ENCODE measurements around the gene SPATA12.
"Not testable (repeated sequence)": the region's sequence is repeated elsewhere in the genome, so short reads cannot be mapped to it uniquely, and the experiment has no call there.

Gene SPATA12

DNA sequence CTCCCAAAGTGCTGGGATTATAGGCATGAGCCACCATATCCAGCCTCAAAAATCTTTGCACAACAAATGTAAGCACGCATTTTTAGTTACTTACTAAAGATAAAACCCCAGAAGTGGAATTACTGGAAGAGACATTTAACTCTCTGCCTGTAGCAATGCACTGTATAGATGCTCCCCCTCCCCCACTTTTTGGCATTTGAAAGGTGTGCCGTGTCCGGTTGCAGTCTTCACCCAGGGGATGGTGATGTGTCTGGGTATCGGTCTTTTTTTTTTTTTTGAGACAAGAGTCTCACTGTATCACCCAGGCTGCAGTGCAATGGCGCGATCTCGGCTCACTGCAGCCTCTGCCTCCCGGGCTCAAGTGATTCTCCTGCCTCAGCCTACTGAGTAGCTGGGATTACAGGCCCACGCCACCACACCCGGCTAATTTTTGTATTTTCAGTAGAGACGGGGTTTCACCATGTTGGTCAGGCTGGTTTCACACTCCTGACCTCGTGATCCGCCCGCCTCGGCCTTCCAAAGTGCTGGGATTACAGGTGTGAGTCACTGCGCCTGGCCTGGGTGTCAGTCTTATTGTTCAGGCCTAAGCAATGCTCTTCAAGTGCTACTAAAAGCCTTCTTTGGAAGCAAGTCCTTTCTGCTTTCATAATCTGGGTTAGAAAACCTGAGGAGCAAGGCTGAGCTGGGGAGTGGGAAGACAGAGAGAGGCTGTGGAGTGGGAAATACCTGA is 23.0 kb downstream of the SPATA12 start:
- DNase-seq (ENCODE audit: low read depth) = not testable (repeated sequence)

DNA sequence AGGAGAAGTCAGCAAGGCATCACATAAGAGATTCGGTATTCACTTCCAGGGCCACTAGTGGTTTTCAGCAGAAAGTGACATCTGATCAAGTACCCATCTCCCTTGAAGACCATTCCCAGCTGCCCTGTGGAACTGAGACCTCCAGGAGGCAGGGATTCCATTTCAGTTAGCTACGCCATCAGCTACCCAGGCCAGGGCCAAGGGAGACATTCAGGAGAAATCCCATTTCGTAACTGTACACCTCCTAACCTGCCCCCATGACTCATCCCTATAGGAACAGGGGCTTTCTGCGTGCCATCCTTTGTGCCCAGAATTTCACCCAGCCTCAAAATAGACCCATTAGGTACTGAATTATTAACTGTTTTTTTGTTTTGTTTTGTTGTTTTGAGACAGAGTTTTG is 24.7 kb downstream of the SPATA12 start:
- DNase-seq (ENCODE audit: low read depth) = no peak

GRCh38 chr3:57086201-57086600 is 25.7 kb downstream of the SPATA12 start:
- no peak for DNase-seq (ENCODE audit: low read depth)

- DNase-seq (ENCODE audit: low read depth) = no peak
Observed at GRCh38 chr3:57087361-57088092, 27.1 kb downstream of the SPATA12 start.

DNA sequence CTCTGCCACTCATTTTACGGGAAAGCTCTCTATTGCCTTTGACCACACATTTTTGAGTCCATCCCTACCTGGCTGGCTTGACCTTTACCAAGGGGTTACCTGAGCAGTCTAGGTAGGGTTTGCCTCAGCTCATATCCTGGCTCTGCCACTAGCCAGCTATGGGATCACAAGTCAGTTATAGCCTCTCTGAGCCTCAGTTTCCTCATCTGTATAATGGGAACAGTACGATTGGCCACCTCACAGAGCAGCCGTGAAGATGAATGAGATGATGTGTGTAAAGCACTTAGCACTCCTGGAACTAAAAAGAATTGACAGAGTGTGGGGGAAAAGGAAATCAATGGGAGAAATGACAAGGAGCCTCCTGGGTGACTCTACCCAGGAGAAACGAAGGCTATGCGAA is 28.0 kb downstream of the SPATA12 start:
- no peak for DNase-seq (ENCODE audit: low read depth)

GRCh38 chr3:57089043-57089442 is 28.6 kb downstream of the SPATA12 start:
- DNase-seq (ENCODE audit: low read depth) = no peak

GRCh38 chr3:57091521-57092273 is 31.2 kb downstream of the SPATA12 start:
- no peak for DNase-seq (ENCODE audit: low read depth)

DNA sequence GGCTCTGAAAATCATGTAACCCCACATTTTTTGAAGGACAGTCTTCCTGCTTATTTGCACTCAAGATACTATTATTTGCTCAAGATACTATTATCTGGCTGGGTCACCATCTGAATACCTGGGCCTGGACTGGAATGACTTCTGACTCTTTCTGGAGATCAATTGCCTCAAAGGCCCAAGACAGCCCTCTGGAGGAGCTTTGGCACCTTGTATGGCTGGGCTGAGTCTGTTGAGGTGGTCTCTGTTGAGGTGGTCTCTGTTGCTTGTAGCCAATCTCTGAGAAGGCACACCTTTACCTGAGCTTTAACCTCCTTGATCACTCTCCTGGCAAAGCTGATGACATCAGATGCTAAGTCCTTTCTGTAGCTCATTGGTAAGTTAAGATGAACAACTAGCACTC is 33.0 kb downstream of the SPATA12 start:
- DNase-seq (ENCODE audit: low read depth) = no peak

DNA sequence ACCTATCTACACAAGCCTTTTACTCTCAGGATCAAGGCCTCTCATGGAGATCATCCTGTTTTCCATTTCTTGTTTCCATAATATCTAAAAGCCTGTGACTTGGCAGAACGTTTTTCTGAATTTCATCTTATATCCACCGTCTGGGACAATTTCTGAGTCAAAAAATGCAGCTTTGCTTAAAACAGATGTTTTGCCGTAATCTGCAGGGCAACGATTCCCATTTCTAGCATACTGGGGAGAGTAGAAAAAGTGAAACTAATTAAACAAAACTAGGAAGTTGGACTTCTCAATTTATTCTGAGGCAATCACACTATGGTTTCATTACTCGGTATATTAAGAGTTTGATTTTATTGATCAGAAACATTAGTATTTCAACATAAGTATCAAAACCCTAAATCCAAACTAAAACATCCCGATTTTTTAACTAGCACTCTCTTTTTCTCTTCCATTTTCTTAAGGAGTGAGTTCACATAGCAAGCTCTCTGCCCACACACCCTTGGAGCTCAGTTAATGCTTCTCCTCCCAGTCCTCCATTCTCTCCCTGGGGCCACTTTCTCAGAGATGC is 33.6 kb downstream of the SPATA12 start:
- no peak for DNase-seq (ENCODE audit: low read depth)

DNA sequence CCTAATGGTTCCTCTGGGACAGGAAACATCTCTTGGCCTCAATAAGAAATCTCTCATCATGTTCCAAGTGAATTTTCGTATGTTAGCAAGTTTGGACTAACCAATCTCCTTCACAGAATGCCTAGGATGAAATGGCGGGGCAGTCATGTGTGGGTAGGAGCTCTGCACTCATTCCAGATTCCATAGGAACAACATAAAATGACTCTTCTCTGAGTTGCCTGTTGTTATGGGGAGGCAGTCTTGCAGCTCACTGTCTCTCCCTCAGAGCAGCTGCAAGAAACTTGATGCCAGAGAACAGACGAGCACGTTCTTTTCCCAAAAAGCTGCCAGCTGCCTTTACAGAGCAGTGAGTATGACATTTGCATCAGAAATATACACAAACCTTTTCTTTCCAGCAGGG is 34.1 kb downstream of the SPATA12 start:
- no peak for DNase-seq (ENCODE audit: low read depth)

GRCh38 chr3:57095363-57095762 is 34.9 kb downstream of the SPATA12 start:
- DNase-seq (ENCODE audit: low read depth) = no peak

- DNase-seq (ENCODE audit: low read depth) = no peak
Observed at GRCh38 chr3:57097536-57097935, 37.1 kb downstream of the SPATA12 start.

- no peak for DNase-seq (ENCODE audit: low read depth)
Observed at GRCh38 chr3:57098418-57099310, 38.2 kb downstream of the SPATA12 start.

- peak; percentile 30 for DNase-seq (ENCODE audit: low read depth)
Observed at GRCh38 chr3:57100046-57100695, 39.7 kb downstream of the SPATA12 start.

- no peak for DNase-seq (ENCODE audit: low read depth)
Observed at GRCh38 chr3:57105585-57105984, 45.1 kb downstream of the SPATA12 start.

GRCh38 chr3:57108684-57109083 is 48.2 kb downstream of the SPATA12 start:
- DNase-seq (ENCODE audit: low read depth) = no peak

GRCh38 chr3:57109437-57110199 is 49.2 kb downstream of the SPATA12 start:
- no peak for DNase-seq (ENCODE audit: low read depth)

DNA sequence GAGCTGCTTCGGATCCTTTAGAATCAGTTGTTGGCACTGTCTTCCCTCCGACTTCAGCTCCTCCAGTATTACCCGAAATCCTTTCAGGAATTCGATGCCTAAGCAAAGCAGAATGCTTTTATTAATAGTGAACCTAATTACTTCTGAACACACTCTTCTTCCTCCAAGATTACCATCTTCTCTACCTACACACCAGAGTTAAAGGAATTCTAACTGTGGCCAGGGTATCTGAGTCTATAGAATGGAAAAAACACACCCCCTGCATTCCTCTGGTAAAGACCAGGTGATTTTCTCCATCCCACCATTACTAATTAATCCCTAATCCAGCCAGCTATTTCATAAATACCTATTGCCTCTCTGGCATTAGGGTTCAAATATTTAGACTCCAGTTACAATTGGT is 49.8 kb downstream of the SPATA12 start:
- DNase-seq (ENCODE audit: low read depth) = no peak

- no peak for DNase-seq (ENCODE audit: low read depth)
Observed at GRCh38 chr3:57110798-57111197, 50.3 kb downstream of the SPATA12 start.

- no peak for DNase-seq (ENCODE audit: low read depth)
Observed at GRCh38 chr3:57112206-57112605, 51.7 kb downstream of the SPATA12 start.

Data from HS-5 (cell line).